Fibroblast of skin of abdomen (primary cell): ENCODE data around the gene WDR83.

Experiments
- DNase-seq: peaks from one replicate; pipeline ENCODE4 v3.0.0-alpha.2; 2013

Gene WDR83

DNA sequence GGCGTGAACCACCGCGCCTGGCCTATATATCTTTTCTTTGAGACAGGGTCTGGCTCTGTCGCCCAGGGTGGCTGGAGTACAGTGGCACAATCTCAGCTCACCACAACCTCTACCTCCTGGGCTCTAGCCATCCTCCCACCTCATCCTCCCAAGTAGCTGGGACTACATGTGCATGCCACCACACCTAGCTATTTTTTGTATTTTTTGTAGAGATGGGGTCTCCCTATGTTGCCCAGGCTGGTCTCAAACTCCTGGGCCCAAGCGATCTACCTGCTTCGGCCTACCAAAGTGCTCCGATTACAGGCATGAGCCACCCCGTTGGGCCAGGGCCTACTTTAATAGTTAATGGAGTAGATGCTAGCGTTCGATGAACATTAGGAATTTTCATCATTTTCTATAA, 53.7 kb downstream of the WDR83 start:
- DNase-seq, result no peak

- DNase-seq, result peak; percentile 21
Observed at GRCh38 chr19:12720851-12721655, 54.4 kb downstream of the WDR83 start.

GRCh38 chr19:12721656-12722565, 55.3 kb downstream of the WDR83 start:
- DNase-seq, result peak; percentile 81

DNA sequence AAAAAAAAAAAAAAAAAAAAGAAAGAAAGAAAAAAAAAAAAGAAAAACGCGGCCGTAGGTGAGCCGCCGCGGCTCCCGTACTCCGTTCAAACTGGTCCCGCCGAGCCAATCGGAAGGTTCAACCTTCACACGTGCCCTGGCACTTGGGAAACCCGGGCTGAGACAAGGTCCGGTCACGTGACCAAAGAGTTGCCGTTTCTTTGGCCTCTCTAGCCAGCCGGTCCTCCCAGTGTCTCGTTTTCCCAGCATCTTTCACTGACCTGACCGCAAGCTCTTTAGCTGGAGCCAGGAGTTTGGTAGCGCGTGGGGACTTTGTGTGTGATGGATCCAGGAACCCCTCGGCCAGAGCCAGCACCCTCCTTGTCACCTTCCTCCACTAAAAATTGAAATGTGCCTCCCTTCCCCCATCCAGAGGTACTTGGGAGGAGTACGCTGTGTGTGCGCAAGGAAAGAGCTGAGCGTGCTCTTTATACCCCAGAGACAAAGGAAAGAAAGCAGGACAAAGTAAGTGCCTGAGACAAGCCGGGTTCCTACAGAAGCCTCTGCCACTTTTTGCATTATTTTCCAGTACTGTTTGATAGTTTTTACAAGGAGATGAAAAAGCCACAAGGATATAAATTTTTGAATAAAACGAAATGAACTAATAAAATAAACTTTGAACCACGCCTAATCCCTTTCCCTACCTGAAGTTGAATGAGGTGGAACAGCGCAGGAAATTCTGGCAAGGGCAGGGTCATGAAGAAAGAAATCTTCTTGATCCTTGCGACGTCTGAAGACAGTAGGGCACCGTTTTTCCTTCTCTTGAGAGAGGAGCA, 56.2 kb downstream of the WDR83 start:
- DNase-seq, result peak; percentile 99

DNA sequence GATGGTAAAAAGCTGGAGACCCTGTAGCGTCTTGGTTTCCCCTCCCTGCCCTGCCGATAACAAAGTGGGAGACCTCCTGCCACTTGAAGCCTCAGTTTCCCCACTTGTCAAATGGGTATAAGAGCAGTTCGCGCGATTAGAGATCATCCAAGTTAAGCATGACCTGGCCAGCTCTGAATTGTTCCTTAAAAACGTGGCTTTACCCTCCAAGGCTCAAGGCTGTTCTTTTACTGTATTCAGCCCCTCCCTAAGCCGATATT, 56.7 kb downstream of the WDR83 start:
- DNase-seq, result no peak

DNA sequence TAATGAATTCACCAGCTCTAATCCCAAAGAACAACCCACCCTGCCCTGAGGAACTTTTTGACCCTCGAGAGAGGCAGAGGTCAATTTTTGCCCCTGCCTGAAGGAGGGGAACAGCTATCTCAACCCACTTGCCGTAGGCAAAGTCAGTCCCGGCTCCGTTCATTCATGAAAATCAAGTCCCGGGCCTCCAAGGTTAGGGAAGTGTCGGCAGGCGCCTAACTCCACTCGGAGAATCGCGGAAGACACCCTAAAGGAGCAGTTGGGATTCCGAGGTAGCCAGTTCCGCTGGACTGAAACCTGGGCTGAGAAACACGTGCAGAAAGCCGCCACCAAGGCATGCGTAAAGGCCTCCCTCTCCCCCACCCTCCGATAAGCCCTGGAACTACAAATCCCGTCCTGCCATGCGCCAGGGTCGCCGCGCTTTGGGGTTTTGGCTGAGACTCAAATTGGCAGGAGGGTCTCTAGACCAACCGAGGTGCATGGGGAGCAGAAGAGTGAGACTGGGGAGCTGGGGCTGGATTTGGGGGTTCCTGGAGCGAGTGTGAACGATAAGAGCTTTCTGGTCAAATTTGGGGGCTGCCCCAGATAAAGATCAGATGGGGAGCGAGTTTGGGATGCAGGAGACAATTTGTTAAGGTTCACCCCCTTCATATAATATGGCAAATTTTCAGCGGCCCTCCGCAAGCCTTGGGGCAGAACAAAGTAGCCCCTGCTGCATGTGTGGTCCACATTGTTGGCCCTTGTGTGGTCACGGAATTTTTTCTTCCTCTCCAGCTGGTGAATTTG, 57.2 kb downstream of the WDR83 start, which contains the start of gene TNPO2:
TNPO2 (minus strand) TSS at position 292 of the 786 bp plus-strand sequence. CDS start 2,955 bp downstream, outside the sequence.
- DNase-seq, result peak; percentile 63
